K562 (cell line): ENCODE measurements around the gene LPGAT1. TPM values are rescaled to one million over a fixed set of nuclear protein-coding genes. Genes with fewer than 3 reads are reported as not detected.

Experiments
- ATAC-seq: fragments of 200-7000 bp; cut with Tn5 transposase; 3 replicates; pipeline ENCODE4 v1.9.1; 2020; ENCODE audit warnings: moderate library complexity
- BruUV-seq: library from RNA; stranded (reverse); fragments of 400-500 nt; replicated peaks from 2 replicates; lab custom pipeline; 2021; lab: Mats Ljungman, UMichigan
- CTCF ChIA-PET: fragments of 300-600 bp; formaldehyde crosslinking; extraction: SDS; loops from one replicate; lab custom pipeline; 2021; ENCODE audit warnings: low intra/inter-chr PET ratio; lab: Yijun Ruan, JAX
- POLR2A ChIA-PET: fragments of 300-600, 350-650 bp; sonication (Branson Sonifier 250); formaldehyde crosslinking; extraction: SDS; loops from one replicate; lab custom pipeline; 2021; ENCODE audit warnings: antibody characterized with exemption, inconsistent platforms; lab: Yijun Ruan, JAX
- DNase-seq, 4 experiments: peaks; one replicate each; pipeline versions ENCODE4 v3.0.0 to v3.0.0-alpha.2; 2011 to 2018; ENCODE audit warnings: low spot score in 3 of 4, mixed read lengths in 3 of 4; ENCODE audit errors: extremely low read depth in 1 of 4
- FAIRE-seq: peaks from 2 replicates; lab custom pipeline; 2011; peaks lifted over from hg19 to GRCh38; lab: Jason Lieb, UNC
- H2AFZ ChIP-seq: 2 replicates; pipeline ENCODE4 v1.6.0; 2011; ENCODE audit warnings: low read depth, low read length, control low read depth, inconsistent platforms
- H3K27ac ChIP-seq: fragments of 200-600 bp; 3 replicates; pipeline ENCODE4 v1.8.0; 2011; ENCODE audit warnings: low read depth, mild to moderate bottlenecking, control low read depth, inconsistent platforms, low read length, moderate library complexity, mixed read lengths; ENCODE audit errors: extremely low read depth
- H3K27me3 ChIP-seq, 2 experiments: fragments of 300-600 bp in 1 of 2; 2 replicates in 1 of 2; 3 replicates in 1 of 2; pipeline versions ENCODE4 v1.6.0 to v1.8.0; 2011; ENCODE audit warnings: inconsistent platforms in 2 of 2, low read length in 2 of 2, mild to moderate bottlenecking in 1 of 2, mixed read lengths in 1 of 2, moderate library complexity in 1 of 2; ENCODE audit not compliant: control insufficient read depth in 2 of 2, insufficient read depth in 2 of 2
- H3K36me3 ChIP-seq: fragments of 300-600 bp; 3 replicates; pipeline ENCODE4 v1.8.0; 2011; ENCODE audit warnings: mild to moderate bottlenecking, low read length, inconsistent platforms; ENCODE audit not compliant: control insufficient read depth, insufficient read depth
- H3K4me1 ChIP-seq, 2 experiments: fragments of 200-600 bp in 1 of 2; replicated peaks in 1 of 2; 2 replicates in 1 of 2; 3 replicates in 1 of 2; pipeline versions ENCODE4 v1.5.1 to v1.8.0; 2011; ENCODE audit warnings: inconsistent platforms in 2 of 2, low read length in 2 of 2, mild to moderate bottlenecking in 1 of 2, mixed read lengths in 1 of 2, moderate library complexity in 1 of 2; ENCODE audit not compliant: control insufficient read depth in 2 of 2, insufficient read depth in 2 of 2
- H3K4me2 ChIP-seq: 2 replicates; pipeline ENCODE4 v1.6.1; 2011; ENCODE audit warnings: low read length, control low read depth, inconsistent platforms, mixed read lengths; ENCODE audit not compliant: insufficient read depth
- H3K4me3 ChIP-seq: fragments of 200-600 bp; sonication (generic), shearing (Covaris generic); 2 replicates; pipeline ENCODE4 v1.5.1; 2016; ENCODE audit warnings: control low read depth, inconsistent platforms
- H3K79me2 ChIP-seq: fragments of 200-600 bp; 3 replicates; pipeline ENCODE4 v1.8.0; 2011; ENCODE audit warnings: low read length, inconsistent platforms; ENCODE audit not compliant: control insufficient read depth, insufficient read depth
- H3K9ac ChIP-seq, 2 experiments: 2 replicates each; pipeline versions ENCODE4 v1.6.0 to v1.6.1; 2011; ENCODE audit warnings: low read depth in 2 of 2, low read length in 2 of 2, control low read depth in 1 of 2, inconsistent platforms in 1 of 2, mild to moderate bottlenecking in 1 of 2, mixed read lengths in 1 of 2; ENCODE audit not compliant: insufficient read depth in 1 of 2
- H3K9me1 ChIP-seq: one replicate; pipeline ENCODE4 v1.6.0; 2011; ENCODE audit warnings: inconsistent platforms, mild to moderate bottlenecking, low read length, moderate library complexity; ENCODE audit not compliant: control insufficient read depth, insufficient read depth
- H3K9me3 ChIP-seq: replicated peaks from 2 replicates; pipeline ENCODE4 v1.5.1; 2011; ENCODE audit warnings: low read depth, low read length, inconsistent platforms; ENCODE audit not compliant: control insufficient read depth, insufficient read depth
- H4K20me1 ChIP-seq: replicated peaks from 2 replicates; pipeline ENCODE4 v1.6.1; 2011; ENCODE audit warnings: low read length, inconsistent platforms, mixed read lengths; ENCODE audit not compliant: control insufficient read depth, insufficient read depth
- ARID1B ChIP-seq: fragments of 450-650 bp; IDR thresholded peaks from 2 replicates; pipeline ENCODE4 v1.6.1; 2016; ENCODE audit warnings: antibody characterized with exemption, mild to moderate bottlenecking, inconsistent platforms
- KDM5B ChIP-seq: fragments of 200-600 bp; sonication (generic); IDR thresholded peaks from 2 replicates; pipeline ENCODE4 v1.6.1; 2012; ENCODE audit warnings: low read depth, mild to moderate bottlenecking, moderate library complexity, low read length, control low read depth, inconsistent platforms; ENCODE audit not compliant: insufficient replicate concordance
- SNIP1 ChIP-seq: fragments of 450-650 bp; IDR thresholded peaks from 2 replicates; pipeline ENCODE4 v1.7.1; 2017; ENCODE audit warnings: low read depth, mild to moderate bottlenecking
- STAG1 ChIP-seq: sonication (generic); formaldehyde crosslinking; IDR thresholded peaks from 2 replicates; pipeline ENCODE4 v1.5.0; 2020; ENCODE audit warnings: missing genetic modification reagents, borderline replicate concordance
- WHSC1 ChIP-seq: IDR thresholded peaks from one replicate; pipeline ENCODE4 v1.6.1; 2012; ENCODE audit warnings: low read length, control low read depth, inconsistent platforms
- ZNF41 ChIP-seq: fragments of 250-450 bp; sonication (Bioruptor Pico); conservative IDR thresholded peaks from 2 replicates; pipeline ENCODE4 v1.4.0; 2020; ENCODE audit warnings: mild to moderate bottlenecking
- WGBS: fragments of 100-300 bp; shearing (Covaris generic); methylation state at CpG from one replicate; pipeline ENCODE4 v1.1.6; 2016; ENCODE audit warnings: low coverage, mixed read lengths; ENCODE audit not compliant: insufficient coverage; ENCODE audit errors: missing lambda C conversion rate; 5-methylcytosine and 5-hydroxymethylcytosine counted together
- in situ Hi-C: fragments of 300-500 bp; cut with MboI; formaldehyde crosslinking; loops from 4 replicates; pipeline ENCODE4 v1.15.0; 2018; ENCODE audit warnings: inconsistent platforms, mixed read lengths
- intact Hi-C: fragments of 100-400 bp; cut with micrococcal nuclease; formaldehyde crosslinking; loops from 2 replicates; pipeline ENCODE4 v1.14.2; 2022
- polyA plus RNA-seq, 8 experiments: library from polyadenylated mRNA; depleted of rRNA in 4 of 8; stranded (reverse) in 5 of 8; unstranded in 3 of 8; fragments of >200 nt; fragmentation: Nextera tagmentation in 2 of 8; fragmentation: Illumina TruSeq in 1 of 8; extraction: Ambion mirVana in 2 of 8; extraction: Trizol in 1 of 8; gene quantifications; 2 replicates each; pipeline versions ENCODE4 v1.2.1 to v1.2.3, GENCODE V29; 2011 to 2014; ENCODE audit warnings: inconsistent platforms in 1 of 8, missing spikeins in 1 of 8
- total RNA-seq, 7 experiments: library from RNA; depleted of rRNA in 6 of 7; stranded (reverse); fragments of >200 nt in 6 of 7; fragmentation: Illumina TruSeq in 2 of 7; extraction: Trizol in 2 of 7; gene quantifications; 2 replicates each; pipeline versions ENCODE4 v1.2.1 to v1.2.3, GENCODE V29; 2011 to 2021; ENCODE audit warnings: low replicate concordance in 1 of 7
- TF ChIP-seq, protein P1 (sequence below): fragments of 250-450 bp; sonication (Bioruptor Pico); IDR thresholded peaks from 2 replicates; pipeline ENCODE4 v1.5.0; 2020; ENCODE audit warnings: mild to moderate bottlenecking
- TF ChIP-seq, protein P2 (sequence below): fragments of 450-650 bp; IDR thresholded peaks from 2 replicates; pipeline ENCODE4 v1.6.1; 2016; ENCODE audit warnings: borderline replicate concordance

Gene LPGAT1
- total and polyA plus RNA-seq, 9 of the 15 experiments (the other 6 are each of a cell fraction or from before 2014, with no cell fraction given), result 5.7 to 31.4 (median 16.3) TPM

DNA sequence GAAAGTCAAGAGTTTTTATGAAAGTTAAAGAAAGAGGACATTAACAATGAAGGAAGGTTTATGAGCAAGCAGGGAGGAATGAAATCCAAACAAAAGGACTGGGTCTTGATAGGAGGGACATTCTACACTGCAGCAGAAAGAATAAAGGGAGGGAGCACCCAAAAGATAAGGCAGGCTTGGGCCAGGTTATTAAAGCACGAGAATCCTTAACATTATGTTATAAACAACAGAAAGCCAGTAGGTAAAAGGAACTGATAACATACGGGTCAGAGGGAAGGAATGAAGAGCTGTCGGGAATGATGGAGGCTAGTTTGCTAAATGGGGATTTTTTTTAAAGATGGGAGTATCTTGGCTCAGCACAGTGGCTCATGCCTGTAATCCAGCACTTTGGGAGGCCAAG is 19.4 kb downstream of the LPGAT1 start:
- H3K4me1 ChIP-seq, result no peaks in the 10 kb centered on the region
- no peak for ATAC-seq
- POLR2A ChIA-PET, result interaction anchor here (0.7 to 1.2 kb wide), 3 partner anchors 14 to 408 kb away, joined by 3 read pairs; no protein-coding TSS in a partner anchor
- in situ Hi-C loops, result no loop called here
- no peak overlapping the region for H3K9ac ChIP-seq
- no peaks in the 10 kb centered on the region for H3K9me3 ChIP-seq
- TF ChIP-seq SNIP1 (no peak), KDM5B (no peak), ARID1B (no peak), ZNF41 (CRISPR knock-in tag) (no peak), WHSC1 (no peak), STAG1 (CRISPR knock-in tag) (no peak)
- TF ChIP-seq, protein P1, sequence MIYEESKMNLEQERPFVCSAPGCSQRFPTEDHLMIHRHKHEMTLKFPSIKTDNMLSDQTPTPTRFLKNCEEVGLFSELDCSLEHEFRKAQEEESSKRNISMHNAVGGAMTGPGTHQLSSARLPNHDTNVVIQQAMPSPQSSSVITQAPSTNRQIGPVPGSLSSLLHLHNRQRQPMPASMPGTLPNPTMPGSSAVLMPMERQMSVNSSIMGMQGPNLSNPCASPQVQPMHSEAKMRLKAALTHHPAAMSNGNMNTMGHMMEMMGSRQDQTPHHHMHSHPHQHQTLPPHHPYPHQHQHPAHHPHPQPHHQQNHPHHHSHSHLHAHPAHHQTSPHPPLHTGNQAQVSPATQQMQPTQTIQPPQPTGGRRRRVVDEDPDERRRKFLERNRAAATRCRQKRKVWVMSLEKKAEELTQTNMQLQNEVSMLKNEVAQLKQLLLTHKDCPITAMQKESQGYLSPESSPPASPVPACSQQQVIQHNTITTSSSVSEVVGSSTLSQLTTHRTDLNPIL (CRISPR knock-in tag), result no peak
- TF ChIP-seq, protein P2, sequence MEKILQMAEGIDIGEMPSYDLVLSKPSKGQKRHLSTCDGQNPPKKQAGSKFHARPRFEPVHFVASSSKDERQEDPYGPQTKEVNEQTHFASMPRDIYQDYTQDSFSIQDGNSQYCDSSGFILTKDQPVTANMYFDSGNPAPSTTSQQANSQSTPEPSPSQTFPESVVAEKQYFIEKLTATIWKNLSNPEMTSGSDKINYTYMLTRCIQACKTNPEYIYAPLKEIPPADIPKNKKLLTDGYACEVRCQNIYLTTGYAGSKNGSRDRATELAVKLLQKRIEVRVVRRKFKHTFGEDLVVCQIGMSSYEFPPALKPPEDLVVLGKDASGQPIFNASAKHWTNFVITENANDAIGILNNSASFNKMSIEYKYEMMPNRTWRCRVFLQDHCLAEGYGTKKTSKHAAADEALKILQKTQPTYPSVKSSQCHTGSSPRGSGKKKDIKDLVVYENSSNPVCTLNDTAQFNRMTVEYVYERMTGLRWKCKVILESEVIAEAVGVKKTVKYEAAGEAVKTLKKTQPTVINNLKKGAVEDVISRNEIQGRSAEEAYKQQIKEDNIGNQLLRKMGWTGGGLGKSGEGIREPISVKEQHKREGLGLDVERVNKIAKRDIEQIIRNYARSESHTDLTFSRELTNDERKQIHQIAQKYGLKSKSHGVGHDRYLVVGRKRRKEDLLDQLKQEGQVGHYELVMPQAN, result no peak
- TF ChIP-seq, all 486 proteins: peak for 0
- H3K4me2 ChIP-seq, result no peak overlapping the region
- H3K79me2 ChIP-seq, result no peaks in the 10 kb centered on the region
- CTCF ChIA-PET, result no interaction called here
- FAIRE-seq (no peak), DNase-seq (no peak)
- no peaks in the 10 kb centered on the region for H3K9me1 ChIP-seq
- intact Hi-C loops, result no loop called here
- 52% methylated on average over 3 of the region's 3 CpGs for WGBS
- no TSS peak for BruUV-seq
- H2AFZ ChIP-seq, result no peak overlapping the region
- no peak overlapping the region for H3K4me3 ChIP-seq
- H3K27ac ChIP-seq, result no peak overlapping the region
- H3K36me3 ChIP-seq, result no peaks in the 10 kb centered on the region
- H3K27me3 ChIP-seq, result no peaks in the 10 kb centered on the region
- no peaks in the 10 kb centered on the region for H4K20me1 ChIP-seq
